Kasumi-1 (cell line): ENCODE data around the gene C9orf78.
A peak's percentile ranks its signal among the peaks of the same experiment; 100 is the strongest.

Experiments
- DNase-seq, 2 experiments: peaks; one replicate each; lab custom pipeline; 2025; lab: John Stamatoyannopoulos, UW

C9orf78 gene

DNA sequence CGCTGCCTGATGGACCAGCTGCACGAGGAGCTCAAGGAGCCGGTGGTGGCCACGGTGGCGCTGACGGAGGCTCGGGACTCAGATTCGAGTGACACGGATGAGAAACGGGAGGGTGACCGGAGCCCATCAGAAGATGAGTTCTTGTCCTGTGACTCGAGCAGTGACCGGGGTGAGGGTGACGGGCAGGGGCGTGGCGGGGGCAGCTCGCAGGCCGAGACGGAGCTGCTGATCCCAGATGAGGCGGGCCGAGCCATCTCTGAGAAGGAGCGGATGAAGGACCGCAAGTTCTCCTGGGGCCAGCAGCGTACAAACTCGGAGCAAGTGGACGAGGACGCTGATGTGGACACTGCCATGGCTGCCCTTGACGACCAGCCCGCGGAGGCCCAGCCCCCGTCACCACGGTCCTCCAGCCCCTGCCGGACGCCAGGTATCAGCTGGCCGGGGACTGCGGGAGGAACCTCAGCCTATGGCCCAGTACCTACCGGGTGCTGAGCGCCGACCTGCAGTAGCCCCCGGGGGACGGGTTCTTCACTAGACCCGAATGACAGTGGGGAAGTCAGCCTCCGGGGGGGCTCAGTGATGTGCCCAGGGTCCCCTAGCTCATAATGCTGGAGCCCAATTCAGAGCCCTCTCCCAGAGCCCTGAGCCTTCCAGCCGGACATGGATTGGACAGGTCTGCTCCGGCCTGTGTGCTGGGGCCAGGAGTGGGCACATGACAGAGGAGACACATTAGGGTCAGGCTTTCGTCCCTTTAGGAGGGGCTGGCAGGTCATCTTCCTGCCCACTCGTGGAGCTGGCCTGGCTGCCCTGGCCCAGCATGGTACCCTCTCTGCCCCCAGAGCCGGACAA, 33.2 kb upstream of the C9orf78 start:
- DNase-seq = no peak

DNA sequence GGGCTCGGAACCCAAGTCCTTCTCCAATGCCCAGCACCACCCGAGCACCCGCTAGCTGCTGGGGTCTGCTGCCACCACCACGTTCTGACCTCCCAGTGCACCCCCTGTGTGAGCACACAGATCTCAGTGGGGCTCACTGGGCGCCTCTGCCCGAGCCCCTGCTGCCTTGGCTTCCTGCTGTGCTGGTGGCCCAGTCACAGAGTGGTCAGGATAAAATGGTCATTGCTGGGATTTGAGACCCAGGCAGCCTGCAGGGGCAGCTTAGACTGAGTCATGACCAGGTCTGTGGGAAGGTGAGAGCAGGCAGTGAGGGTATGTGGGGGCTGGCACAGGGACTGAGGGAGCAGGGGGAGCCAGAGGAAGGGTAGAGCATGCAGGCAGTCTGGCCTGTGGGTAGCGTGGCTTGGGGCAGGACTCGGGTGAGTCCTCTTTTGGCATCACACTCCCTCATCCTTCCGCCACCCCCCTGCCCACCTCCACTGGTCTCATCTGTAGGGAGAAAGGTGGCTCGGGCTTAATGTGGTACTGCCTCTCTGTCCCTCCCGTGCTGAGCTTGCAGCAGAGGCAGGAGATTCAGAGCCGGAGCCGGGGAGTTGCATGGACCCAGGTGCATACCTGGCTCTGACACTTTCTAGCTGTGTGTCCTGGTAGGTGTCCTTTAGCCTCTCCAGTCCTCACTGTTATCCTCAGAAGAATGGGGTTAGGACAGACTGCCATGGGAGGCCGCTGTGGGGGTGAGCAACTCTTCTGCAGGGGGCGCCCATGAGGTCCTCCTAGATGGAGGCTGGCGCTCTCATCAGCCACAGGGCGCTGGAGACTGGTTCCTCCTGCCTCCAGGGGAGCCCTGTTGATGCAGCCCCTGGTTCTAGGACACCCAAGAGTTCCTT, 32.3 kb upstream of the C9orf78 start:
- no peak for DNase-seq

DNA sequence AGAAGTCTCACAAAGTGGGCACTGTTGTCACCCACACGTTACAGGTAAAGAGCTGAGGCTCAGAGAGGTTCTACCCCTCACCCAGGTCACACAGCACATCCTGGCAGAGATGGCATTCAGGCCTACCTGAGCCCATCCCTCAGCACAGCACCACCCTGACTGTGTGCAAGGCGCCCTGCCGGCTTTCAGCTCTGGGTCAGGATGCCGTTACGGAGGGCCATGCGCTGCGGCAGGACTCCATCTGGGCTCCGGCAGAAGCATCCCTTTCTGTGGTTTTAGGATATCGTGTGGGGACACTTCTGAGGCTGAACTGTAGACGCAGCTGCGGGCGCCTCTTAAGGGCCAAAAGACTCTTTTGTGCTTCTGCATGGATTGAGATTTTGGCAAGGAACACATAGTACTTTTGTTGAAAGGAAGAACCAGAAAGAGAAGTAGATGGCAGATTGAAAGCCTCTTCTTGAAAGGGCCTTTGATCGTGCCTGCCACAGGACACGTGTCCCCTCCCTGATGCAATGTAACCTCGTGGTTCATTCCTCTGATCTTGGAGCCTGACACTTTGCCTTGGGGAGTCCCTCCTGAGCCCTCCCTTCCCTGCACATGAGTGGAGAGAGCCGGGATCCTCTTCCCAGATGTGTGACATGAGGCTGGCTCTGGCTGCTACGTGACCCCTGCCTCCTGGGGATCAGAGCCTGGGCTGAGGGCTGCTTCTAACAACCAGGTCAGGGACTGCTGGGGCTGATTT, 31.5 kb upstream of the C9orf78 start:
- DNase-seq = no peak

DNA sequence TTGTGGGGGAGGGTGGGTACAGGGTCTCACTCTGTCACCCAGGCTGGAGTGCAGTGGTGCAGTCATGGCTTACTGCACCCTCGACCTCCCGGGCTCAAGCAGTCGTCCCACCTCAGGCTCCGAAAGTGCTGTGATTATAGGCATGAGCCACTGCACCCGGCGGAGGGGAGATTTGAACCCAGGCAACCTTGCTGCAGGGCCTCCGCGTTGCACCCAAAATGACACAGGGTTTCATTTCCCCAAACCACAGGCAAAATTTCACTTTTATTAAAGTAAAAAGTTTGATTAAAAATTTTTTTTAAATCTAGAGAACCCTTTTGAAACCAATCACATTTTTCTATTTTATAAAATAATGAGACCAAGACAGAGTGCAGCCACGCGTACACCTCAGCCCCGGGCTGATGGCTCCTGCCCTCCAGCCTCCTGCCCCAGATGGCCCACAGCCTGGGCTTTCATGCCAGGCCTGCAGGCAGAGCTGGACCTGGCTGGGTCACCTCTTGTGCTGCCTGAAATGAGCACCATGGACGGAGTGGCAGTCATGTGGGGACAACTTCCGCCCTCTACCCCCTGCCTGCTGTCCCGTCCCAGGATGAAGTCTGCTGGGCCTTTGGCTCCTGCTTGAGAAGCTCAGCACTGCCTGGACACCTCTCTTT, 30.7 kb upstream of the C9orf78 start:
- DNase-seq = no peak

DNA sequence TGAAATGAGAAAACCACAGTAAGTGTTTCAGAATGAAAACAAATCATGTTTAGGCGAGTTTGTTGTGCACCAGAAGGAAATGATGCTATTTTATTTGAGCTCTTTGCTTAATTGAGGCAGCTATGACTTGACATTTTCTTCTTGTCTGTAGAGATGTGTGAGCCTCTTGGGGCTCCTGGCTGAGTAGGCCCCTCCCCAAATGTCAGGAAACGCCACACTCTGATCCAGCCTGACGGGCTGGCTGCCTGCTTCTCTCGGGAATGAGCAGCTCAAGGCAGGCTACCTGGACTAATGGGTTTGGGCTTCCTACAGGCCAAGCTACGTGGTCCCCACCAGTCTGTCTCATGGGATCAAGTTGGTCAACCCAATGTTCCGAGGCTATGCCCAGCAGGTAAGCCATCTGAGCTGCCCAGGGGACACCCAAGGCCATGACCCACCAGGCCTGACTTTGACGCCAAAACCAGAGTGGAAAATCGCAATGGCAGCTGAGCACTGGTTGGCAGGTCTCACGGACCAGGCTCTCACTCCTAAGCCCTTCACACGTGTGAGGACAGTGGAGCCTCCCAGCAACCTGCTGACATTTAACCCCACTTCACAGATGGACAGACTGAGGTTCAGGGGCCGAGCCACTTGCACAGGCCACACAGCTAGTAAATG, 30.0 kb upstream of the C9orf78 start:
- no peak for DNase-seq

DNA sequence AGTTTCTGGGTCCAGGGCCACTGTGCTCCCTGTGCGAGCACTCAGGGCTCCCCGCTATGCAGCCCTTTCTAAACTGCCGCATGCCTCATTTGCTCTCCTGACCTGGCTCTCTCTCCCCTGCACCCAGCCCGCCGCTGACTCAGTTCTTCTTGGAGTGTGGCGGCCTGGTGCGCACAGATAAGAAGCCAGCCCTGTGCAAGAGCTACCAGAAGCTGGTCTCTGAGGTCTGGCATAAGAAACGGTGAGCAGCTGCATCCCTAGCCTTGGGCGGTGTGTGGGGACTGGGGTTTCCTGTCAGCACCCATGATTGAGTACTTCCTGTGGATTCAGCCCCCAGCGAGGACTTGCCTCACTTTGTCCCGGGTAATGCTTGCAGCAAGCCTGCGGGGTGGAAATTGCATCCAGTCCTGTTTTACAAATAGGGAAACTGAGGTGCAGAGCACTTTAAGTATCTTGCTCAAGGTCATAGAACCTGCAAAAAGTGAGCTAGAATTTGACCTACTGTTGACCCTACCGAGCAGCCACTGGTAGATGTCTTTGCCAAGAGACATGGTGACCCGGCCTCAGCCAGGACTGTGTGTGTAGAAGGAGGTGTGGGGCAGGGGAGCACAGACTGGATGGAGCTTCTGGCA, 28.1 kb upstream of the C9orf78 start:
- peak; percentile 96 for DNase-seq

DNA sequence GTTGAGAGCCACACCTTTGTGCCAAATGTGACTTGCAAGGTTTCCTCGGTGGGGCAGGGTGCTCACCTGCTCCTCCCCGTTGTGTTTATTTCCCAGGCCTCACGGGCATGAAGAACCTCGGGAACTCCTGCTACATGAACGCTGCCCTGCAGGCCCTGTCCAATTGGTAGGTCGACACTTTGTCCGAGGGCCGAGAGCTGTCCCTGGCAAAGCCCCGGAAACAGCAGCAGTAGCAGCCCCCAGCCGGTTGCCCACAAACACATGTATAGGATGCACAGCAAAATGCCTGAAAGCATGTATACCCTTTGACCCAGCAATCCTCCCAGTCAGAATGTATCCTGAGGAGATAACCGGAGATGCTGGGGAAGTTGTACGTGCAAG, 26.4 kb upstream of the C9orf78 start:
- DNase-seq = no peak

DNA sequence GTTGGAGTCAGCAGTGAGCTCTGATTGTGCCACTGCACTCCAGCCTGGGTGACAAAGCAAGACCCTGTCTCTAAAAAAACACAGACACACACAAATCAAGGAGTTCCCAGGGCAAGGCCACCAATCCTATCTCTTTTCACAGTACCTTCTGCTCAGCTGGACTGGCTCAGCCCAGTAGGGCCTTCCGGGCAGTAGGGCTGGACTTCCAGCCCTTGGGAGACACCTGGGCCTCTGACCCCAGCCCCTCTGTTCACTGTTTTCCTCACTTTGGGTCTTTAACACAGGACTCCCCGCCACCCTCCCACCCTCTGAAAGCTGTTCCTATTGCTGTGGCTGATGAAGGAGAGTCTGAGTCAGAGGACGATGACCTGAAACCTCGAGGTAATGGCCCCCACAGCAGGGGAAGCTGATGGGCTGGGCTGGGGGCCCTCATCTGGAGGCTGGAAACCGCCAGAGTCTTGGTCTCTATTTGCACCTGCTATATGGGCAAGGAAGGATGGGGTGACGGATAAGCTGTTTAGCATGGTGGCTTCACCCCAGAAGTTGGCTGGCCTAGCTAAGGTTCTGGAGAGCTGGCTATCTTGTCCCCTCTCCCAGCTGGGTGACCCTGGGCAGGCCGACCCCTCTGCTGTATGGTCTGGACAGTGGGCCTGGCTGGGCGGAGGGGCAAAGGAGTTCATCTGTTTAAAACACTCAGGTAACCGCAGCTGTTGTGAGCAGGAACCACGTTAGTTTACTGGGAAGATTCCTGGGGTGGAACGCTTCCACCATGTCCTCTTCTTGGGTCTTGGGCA, 25.8 kb upstream of the C9orf78 start:
- DNase-seq = no peak

DNA sequence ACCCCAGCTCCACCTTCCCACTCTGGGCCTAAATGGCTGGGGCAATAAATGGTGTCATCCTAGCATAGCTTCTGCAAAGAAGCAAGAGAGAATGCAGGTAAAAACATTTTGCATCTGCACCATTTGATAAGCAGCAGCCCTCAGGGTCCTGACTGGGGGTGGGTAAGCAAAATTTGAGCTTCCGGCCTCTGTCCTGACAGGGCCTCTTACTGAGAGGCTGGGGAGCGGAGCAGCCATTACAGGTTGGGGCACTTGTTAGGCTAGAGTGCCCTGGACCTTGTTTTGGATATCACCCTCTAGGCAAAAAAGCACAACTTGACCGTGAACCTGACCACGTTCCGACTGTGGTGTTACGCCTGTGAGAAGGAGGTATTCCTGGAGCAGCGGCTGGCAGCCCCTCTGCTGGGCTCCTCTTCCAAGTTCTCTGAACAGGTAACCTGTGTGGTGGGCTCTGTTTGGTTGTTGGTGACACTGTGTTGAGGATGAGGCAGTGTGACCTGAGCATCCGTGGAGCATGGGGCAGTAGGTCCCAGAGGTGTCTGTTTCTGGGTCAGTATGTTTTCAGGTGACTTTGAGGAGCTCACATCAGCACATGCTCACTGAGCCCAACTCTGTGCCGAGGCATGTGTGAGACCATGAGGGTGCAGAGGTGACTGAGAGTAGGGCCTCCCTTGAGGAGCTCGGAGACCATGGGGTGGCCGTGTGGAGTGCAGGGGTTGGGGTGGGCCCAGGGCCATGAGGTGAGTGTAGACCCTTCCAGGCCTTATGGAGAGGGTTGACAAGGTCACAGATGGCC, 23.3 kb upstream of the C9orf78 start:
- no peak for DNase-seq

DNA sequence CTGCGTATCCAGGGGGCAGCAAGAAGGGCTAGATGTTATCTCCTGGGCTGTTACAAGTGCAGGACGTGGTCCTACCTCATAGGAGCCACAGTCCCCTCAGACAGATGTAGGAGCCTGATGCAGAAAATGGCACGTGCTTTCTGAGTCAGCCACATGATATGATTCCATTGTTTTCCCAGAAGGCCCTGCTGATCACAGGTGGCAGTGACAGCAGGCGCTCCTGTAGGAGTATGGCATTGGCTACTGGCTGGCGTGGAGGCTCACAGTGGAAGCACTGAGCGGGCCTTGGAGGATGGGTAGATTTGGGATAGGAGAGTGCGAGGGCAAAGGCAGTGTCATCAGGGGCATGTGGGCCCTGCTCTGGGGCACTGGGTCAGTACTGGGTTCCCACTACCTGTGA, 22.1 kb upstream of the C9orf78 start:
- no peak for DNase-seq

DNA sequence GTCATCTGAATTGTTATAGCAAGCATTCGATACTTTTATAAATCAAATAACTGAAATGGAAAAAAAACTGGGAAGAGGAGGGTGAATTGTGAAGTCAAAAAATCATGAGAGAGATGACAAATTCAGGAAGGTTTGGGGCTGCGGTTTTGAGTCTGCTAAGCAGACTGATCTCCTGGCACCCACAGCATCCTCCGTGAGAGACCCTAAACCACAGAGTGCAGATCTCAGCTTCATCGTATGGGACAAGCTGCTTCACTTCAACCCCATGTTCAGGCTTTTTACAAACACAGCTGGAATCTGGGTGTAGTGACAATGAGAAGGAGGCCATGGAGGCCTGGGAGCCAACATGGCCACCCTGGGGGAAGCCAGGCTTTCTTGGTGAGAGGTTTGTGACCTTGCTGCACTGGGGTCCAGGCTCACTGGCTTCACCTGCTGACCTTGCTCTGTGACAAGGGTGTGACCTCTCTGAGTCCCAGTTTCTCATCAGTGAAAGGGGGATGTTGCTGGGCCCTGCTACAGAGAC, 19.6 kb upstream of the C9orf78 start:
- no peak for DNase-seq

DNA sequence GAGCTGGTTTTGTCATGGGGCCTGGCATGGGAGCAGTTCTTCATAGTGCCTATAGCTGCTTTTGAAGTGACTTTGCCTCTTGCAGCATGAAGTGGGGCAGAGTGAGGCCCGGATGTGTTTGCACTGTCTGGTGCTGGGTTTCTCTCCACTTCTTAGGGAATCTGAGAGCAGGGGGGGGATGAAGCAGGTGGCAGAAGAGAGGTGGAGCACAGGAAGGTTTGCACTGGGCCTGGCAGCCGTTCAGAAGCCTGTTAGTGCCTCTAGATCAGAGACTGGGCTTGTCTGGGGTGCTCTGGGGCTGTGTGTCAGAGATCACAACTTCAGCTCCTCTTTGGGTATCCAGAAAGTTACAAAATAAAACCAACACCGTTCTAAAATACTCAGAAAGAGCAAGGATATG, 18.5 kb upstream of the C9orf78 start:
- no peak for DNase-seq

DNA sequence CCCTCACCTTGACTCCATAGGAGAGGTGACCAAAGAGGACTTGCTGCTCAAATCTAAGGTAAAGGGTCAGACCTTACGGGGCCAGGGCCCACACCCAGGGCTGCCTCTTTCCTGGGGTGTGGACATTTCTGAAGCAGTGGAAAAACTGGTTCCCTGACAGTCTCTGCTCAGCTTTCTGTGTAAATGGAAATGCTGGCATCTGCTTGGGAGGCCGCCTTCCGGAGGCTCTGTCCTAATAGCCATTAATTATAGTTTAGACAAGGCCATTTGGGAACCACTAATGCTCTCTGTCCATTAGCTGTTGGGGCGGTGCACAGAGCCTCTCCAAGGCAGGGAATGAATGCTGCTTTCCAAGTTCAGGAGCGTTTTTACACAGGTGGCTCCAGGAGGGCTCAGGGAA, 17.5 kb upstream of the C9orf78 start:
- DNase-seq = no peak

DNA sequence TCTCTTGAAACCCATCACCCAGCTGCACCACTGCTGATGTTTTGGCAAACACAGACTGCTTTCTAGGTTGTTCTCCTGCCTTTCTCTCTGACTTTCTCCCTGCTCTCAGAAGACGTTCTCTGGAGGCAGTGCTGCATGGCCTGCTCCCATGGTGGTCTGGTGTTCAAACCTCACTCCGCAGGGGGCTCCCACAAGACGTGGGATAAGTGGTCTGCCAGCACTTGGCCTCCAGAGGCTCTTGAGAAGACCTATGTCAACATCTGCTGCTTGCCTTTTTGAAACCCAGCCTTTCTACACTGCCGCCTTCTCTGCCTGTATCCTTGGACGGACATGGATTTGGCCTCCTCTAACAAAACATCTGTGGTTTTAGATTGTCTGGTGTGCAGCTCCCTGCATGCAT, 16.7 kb upstream of the C9orf78 start:
- DNase-seq = no peak

DNA sequence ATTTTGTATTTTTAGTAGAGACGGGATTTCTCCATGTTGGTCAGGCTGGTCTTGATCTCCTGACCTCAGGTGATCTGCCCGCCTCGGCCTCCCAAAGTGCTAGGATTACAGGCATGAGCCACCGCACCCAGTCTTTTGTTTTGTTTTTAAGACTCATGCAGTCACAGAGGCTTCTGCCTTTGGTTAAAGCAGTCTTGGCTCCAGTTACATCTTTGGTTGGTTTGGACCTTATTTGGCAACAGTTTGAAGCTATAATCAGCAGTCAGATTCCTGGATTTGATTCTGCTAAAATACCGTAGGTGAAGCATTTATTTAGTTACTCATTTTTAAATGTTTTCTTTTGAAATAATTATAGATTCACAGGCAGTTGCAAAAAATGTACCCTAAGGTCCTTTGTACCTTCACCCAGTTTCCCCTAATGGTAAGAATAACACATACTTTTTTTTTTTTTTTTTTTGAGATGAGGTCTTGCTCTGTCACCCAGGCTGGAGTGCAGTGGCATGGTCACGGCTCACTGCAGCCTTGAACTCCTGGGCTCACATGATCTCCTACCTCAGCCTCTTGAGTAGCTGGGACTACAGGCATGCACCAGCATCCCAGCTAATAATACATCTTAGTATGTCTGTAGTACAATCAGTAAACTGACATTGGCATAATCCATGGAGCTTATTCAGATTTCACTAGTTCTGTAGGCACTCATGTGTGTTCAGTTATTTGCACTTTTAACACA, 15.9 kb upstream of the C9orf78 start:
- no peak for DNase-seq

DNA sequence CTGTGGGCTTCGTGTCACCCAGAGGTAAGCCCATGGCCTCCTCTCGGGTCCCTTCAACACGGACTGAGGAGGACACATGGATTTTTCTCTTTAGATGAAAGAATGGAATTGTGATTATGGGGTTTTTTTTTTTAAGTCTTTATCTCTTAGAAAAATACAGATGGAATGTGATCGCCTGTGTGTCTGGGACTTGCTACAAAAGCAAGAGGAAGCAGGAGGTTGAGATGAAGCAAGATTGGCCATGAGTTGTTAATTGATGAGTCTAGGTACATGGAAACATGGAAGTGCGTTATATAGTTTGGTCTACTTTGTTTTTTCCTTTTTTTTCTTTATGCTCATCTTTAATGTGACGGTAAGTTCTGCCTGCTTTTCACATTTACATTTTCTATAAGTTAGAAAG, 14.8 kb upstream of the C9orf78 start:
- no peak for DNase-seq

DNA sequence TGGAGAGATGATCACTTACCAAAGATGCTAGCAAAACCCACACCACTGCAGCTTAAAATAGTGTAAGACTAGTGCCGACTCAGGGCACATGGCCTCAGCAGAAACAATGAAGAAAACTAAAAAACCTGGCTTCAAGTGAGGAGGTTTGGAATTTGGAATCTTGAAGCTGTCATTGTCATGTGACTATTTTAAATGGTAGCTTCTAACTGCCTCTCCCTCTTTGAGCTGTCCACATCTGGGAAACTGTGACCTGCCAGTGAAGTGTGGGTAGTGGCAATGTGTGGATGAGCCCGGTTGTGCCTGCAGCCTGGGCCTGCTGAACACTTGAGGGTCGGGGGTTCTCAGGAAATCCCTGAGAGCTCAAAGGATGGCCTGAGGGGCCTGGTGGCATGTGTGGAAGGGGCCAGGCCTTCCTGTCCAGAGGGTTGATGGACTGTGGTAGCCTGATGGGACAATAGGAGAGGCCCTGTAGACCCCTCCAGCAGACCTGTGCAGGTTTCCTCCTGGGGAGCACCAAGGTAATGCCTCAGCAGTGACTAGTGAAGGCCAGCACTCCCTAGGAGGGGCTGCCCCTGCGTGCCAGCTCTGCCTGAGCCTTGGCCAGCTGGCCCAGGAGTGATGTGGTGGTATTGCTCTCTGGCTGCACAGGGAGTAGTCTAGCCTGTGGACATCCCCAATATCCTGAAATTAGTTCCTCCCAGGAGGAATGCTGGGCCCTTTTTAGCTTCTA, 13.8 kb upstream of the C9orf78 start:
- DNase-seq = no peak

DNA sequence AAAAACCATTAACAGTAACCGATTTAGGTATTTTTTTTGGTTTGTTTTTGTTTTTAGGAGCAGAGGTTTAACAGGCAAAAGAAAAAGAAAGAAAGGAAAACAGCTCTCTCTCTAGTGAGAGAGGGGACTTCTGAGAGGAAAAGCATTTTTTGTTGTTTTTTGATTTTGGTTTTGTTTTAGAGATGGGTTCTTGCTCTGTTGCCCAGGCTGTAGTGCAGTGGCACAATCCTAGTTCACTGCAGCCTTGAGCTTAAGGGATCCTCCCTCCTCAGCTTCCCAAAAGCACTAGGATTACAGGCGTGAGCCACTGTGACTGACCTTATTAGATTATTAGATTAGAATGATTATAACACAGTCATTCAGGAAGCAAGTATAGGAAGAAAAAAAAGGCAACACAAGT, 10.3 kb upstream of the C9orf78 start:
- no peak for DNase-seq
